ENCODE measurements around the gene DNPH1. TPM values are rescaled to one million over a fixed set of nuclear protein-coding genes. Genes with fewer than 3 reads are reported as not detected.

DNPH1 gene
- total and polyA plus RNA-seq, 4 donors = 32.0 to 135 (median 84.5) TPM

DNA sequence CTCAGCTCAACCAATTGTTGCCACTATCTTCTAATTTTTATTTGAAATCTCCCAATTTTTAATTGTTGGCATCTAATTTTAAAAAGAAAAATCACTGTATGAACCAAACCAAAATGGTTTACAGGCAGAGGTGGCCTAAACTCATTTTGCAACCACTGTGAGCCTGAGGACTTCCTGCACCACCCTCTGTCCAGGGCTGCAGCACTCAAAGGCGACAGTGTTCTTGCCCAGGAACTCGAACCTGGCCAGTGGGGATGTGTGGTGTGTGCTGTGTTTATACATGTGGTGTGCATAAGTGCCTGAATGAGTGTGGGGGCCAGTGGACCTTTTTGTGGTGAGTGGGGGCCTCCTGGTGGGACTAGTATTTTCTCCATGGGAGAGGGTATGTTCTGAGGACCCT, 44.4 kb upstream of the DNPH1 start:
- WGBS, 2 donors = 52% methylated on average over 2 of the region's 2 CpGs
- no peak for DNase-seq
- H3K9ac ChIP-seq (ENCODE audit: insufficient read depth in 1 of 2, low read length in 2 of 2) = no peak overlapping the region
- no peaks in the 10 kb centered on the region for H3K36me3 ChIP-seq (ENCODE audit: control insufficient read depth in 4 of 4, insufficient read depth in 4 of 4, low read length in 4 of 4)
- no peak overlapping the region for H3K4me3 ChIP-seq
- H3K27me3 ChIP-seq (ENCODE audit: control insufficient read depth in 3 of 3, insufficient read depth in 3 of 3, low read length in 2 of 3) = peaks cover 0 to 21% (median 11%) of the 10 kb centered on the region in 3 donors
- TF ChIP-seq, protein P1, sequence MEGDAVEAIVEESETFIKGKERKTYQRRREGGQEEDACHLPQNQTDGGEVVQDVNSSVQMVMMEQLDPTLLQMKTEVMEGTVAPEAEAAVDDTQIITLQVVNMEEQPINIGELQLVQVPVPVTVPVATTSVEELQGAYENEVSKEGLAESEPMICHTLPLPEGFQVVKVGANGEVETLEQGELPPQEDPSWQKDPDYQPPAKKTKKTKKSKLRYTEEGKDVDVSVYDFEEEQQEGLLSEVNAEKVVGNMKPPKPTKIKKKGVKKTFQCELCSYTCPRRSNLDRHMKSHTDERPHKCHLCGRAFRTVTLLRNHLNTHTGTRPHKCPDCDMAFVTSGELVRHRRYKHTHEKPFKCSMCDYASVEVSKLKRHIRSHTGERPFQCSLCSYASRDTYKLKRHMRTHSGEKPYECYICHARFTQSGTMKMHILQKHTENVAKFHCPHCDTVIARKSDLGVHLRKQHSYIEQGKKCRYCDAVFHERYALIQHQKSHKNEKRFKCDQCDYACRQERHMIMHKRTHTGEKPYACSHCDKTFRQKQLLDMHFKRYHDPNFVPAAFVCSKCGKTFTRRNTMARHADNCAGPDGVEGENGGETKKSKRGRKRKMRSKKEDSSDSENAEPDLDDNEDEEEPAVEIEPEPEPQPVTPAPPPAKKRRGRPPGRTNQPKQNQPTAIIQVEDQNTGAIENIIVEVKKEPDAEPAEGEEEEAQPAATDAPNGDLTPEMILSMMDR (IDR thresholded peaks at IDR 0.05; ENCODE audit: control extremely low read depth, extremely low read depth) = no peak
- peaks cover 0 to 4% (median 0%) of the 10 kb centered on the region in 4 donors for H3K9me3 ChIP-seq (ENCODE audit: control insufficient read depth in 4 of 4, insufficient read depth in 3 of 4, low read length in 3 of 4)
- peaks cover 0 to 47% (median 6%) of the 10 kb centered on the region in 5 donors for H3K4me1 ChIP-seq (ENCODE audit: control insufficient read depth in 5 of 5, insufficient read depth in 5 of 5, low read length in 5 of 5)
- no peak overlapping the region for H3K27ac ChIP-seq (ENCODE audit: low read depth in 1 of 2, low read length in 1 of 2)
- ATAC-seq (ENCODE audit: insufficient read depth, low FRiP score) = no peak

DNA sequence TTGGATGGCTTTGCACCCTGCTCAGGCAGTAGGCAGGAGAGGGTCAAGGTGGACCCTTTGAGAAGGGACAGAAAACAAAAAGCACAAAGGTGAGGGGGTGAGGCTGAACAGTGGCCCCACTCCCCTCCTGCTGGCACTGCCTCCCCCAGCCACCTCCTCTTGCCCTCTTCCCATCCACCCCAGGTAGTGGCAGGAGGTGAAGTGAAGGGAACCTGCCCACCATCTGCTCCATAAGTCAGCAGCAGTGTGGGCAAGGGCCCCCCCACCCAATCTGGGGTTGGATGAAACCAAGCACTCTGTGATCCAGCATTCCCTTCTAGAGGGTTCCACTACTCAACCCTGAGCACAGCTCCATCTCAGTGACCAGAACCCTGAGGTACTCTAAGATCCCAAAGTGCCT, 42.7 kb upstream of the DNPH1 start:
- peaks cover 0 to 21% (median 11%) of the 10 kb centered on the region in 3 donors for H3K27me3 ChIP-seq (ENCODE audit: control insufficient read depth in 3 of 3, insufficient read depth in 3 of 3, low read length in 2 of 3)
- ATAC-seq (ENCODE audit: insufficient read depth, low FRiP score) = no peak

DNA sequence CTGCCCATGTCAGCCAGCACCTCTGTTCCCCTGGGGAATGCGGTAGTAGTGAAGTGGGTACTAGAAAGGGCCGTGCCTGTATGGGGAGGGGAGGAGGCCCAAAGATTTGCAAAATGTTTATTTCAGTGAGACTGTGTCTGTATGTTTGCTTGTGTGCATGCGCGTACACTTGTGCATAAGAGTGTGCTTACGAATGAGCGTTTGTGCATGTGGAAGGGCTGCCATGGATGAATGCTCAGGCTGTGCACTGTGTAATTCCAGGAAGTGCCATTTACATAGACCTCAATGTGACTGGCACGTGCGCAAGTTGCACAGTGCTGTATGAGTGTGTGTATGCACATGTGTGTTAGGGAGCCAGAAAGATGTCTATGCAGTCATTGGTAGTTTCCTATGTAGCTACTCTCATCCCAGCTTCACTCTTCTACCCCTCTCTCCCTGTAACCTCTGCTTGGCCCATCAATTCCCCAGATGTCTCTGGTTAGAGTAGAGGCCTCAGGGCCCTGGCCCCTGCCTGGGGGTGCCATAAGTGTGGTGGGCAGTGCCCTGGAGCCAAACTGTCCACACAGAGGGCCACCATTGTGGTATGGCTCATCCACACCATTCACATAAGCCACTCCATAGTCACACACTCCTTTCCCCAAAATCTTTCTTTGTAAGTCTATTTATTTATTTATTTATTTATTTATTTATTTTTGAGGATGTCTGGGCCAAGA, 42.0 kb upstream of the DNPH1 start:
- WGBS, 2 donors = 75 to 85% methylated on average over 8 of the region's 8 CpGs
- peaks cover 0 to 19% (median 11%) of the 10 kb centered on the region in 3 donors for H3K27me3 ChIP-seq (ENCODE audit: control insufficient read depth in 3 of 3, insufficient read depth in 3 of 3, low read length in 2 of 3)
- ATAC-seq (ENCODE audit: insufficient read depth, low FRiP score) = no peak
- TF ChIP-seq, protein P1 (IDR thresholded peaks at IDR 0.05; ENCODE audit: control extremely low read depth, extremely low read depth) = no peak
- peaks cover 0 to 41% (median 13%) of the 10 kb centered on the region in 5 donors for H3K4me1 ChIP-seq (ENCODE audit: control insufficient read depth in 5 of 5, insufficient read depth in 5 of 5, low read length in 5 of 5)
- no peak for DNase-seq
- no peak overlapping the region for H3K27ac ChIP-seq (ENCODE audit: low read depth in 1 of 2, low read length in 1 of 2)
- no peak overlapping the region for H3K4me3 ChIP-seq
- H3K9ac ChIP-seq (ENCODE audit: insufficient read depth in 1 of 2, low read length in 2 of 2) = no peak overlapping the region
- H3K36me3 ChIP-seq (ENCODE audit: control insufficient read depth in 4 of 4, insufficient read depth in 4 of 4, low read length in 4 of 4) = no peaks in the 10 kb centered on the region
- no peaks in the 10 kb centered on the region for H3K9me3 ChIP-seq (ENCODE audit: control insufficient read depth in 4 of 4, insufficient read depth in 3 of 4, low read length in 3 of 4)

More for the DNA sequence above, 42.7 kb upstream of the DNPH1 start:
- Histone ChIP-seq H3K9ac (ENCODE audit: insufficient read depth in 1 of 2, low read length in 2 of 2) (no peak overlapping the region), H3K9me3 (ENCODE audit: control insufficient read depth in 4 of 4, insufficient read depth in 3 of 4, low read length in 3 of 4) (no peaks in the 10 kb centered on the region), H3K4me1 (ENCODE audit: control insufficient read depth in 5 of 5, insufficient read depth in 5 of 5, low read length in 5 of 5) (peaks cover 0 to 43% (median 13%) of the 10 kb centered on the region in 5 donors), H3K27ac (ENCODE audit: low read depth in 1 of 2, low read length in 1 of 2) (no peak overlapping the region), H3K4me3 (no peak overlapping the region), H3K36me3 (ENCODE audit: control insufficient read depth in 4 of 4, insufficient read depth in 4 of 4, low read length in 4 of 4) (no peaks in the 10 kb centered on the region)
- no peak for DNase-seq
- TF ChIP-seq, protein P1 (IDR thresholded peaks at IDR 0.05; ENCODE audit: control extremely low read depth, extremely low read depth) = no peak
